Liver (tissue), 9 donors: Measurements from ENCODE around the gene SLIT3. TPM values are rescaled to one million over a fixed set of nuclear protein-coding genes. Genes with fewer than 3 reads are reported as not detected.

Experiments used
- DNase-seq: peaks from one replicate; pipeline ENCODE4 v3.0.0-alpha.2; 2017; ENCODE audit warnings: low spot score
- H3K27ac ChIP-seq, 2 donors: one replicate each; pipeline ENCODE4 v1.7.0; 2013; ENCODE audit warnings: inconsistent platforms in 2 of 2, low read length in 2 of 2, control low read depth in 1 of 2, low read depth in 1 of 2, mild to moderate bottlenecking in 1 of 2
- H3K27me3 ChIP-seq, 4 donors: one replicate each; pipeline versions ENCODE4 v1.6.1 to v1.7.0; 2013; ENCODE audit warnings: low read length in 3 of 4, inconsistent platforms in 1 of 4, mild to moderate bottlenecking in 1 of 4, moderate library complexity in 1 of 4; ENCODE audit not compliant: control insufficient read depth in 4 of 4, insufficient read depth in 4 of 4
- H3K36me3 ChIP-seq, 4 donors: one replicate each; pipeline versions ENCODE4 v1.6.1 to v1.7.0; 2013; ENCODE audit warnings: low read length in 3 of 4, mild to moderate bottlenecking in 3 of 4, low read depth in 1 of 4, moderate library complexity in 1 of 4; ENCODE audit not compliant: control insufficient read depth in 4 of 4, insufficient read depth in 3 of 4
- H3K4me1 ChIP-seq, 4 donors: one replicate each; pipeline versions ENCODE4 v1.6.1 to v1.7.0; 2013; ENCODE audit warnings: low read length in 3 of 4, mild to moderate bottlenecking in 3 of 4, moderate library complexity in 1 of 4; ENCODE audit not compliant: control insufficient read depth in 4 of 4, insufficient read depth in 4 of 4
- H3K4me3 ChIP-seq, 3 donors: one replicate each; pipeline versions ENCODE4 v1.6.1 to v1.7.0; 2013; ENCODE audit warnings: low read length in 3 of 3, control low read depth in 1 of 3, low read depth in 1 of 3, mild to moderate bottlenecking in 1 of 3
- H3K9ac ChIP-seq, 2 donors: one replicate each; pipeline ENCODE4 v1.7.0; 2013; ENCODE audit warnings: low read length in 2 of 2, mild to moderate bottlenecking in 2 of 2, moderate library complexity in 2 of 2, control low read depth in 1 of 2, low read depth in 1 of 2
- H3K9me3 ChIP-seq, 4 donors: one replicate each; pipeline versions ENCODE4 v1.6.1 to v1.7.0; 2013; ENCODE audit warnings: low read length in 3 of 4; ENCODE audit not compliant: control insufficient read depth in 4 of 4
- CTCF ChIP-seq: fragments of 150-350 bp; IDR thresholded peaks from 2 replicates; pipeline ENCODE4 v1.5.1; 2017; ENCODE audit warnings: improper control_type of control experiment, low read depth, low read length; ENCODE audit not compliant: missing input control
- EGR1 ChIP-seq, 2 donors: IDR thresholded peaks; 2 replicates each; pipeline ENCODE4 v1.6.1; 2016 to 2018; ENCODE audit warnings: antibody characterized with exemption in 2 of 2, low read depth in 2 of 2
- FOXA1 ChIP-seq: IDR thresholded peaks from 2 replicates; pipeline ENCODE4 v1.6.1; 2016; ENCODE audit warnings: antibody characterized with exemption
- GABPA ChIP-seq, 2 donors: IDR thresholded peaks in 1 of 2; conservative IDR thresholded peaks in 1 of 2; 2 replicates each; pipeline ENCODE4 v1.6.1; 2016; ENCODE audit warnings: antibody characterized with exemption in 2 of 2, mild to moderate bottlenecking in 1 of 2, moderate library complexity in 1 of 2
- HNF4A ChIP-seq, 2 donors: conservative IDR thresholded peaks; 2 replicates each; pipeline ENCODE4 v1.6.1; 2016; ENCODE audit warnings: antibody characterized with exemption in 2 of 2, mild to moderate bottlenecking in 2 of 2
- HNF4G ChIP-seq: IDR thresholded peaks from 2 replicates; pipeline ENCODE4 v1.6.1; 2016; ENCODE audit warnings: antibody characterized with exemption
- JUND ChIP-seq, 2 donors: IDR thresholded peaks; 2 replicates each; pipeline ENCODE4 v1.6.1; 2016; ENCODE audit warnings: antibody characterized with exemption in 2 of 2
- NR2F2 ChIP-seq: IDR thresholded peaks from 2 replicates; pipeline ENCODE4 v1.6.1; 2016; ENCODE audit warnings: antibody characterized with exemption
- RAD21 ChIP-seq, 2 donors: IDR thresholded peaks; 2 replicates each; pipeline ENCODE4 v1.6.1; 2016; ENCODE audit warnings: antibody characterized with exemption in 2 of 2, mild to moderate bottlenecking in 2 of 2
- RXRA ChIP-seq, 2 donors: IDR thresholded peaks; 2 replicates each; pipeline ENCODE4 v1.6.1; 2017 to 2018; ENCODE audit warnings: antibody characterized with exemption in 2 of 2, mild to moderate bottlenecking in 1 of 2
- SP1 ChIP-seq: IDR thresholded peaks from 2 replicates; pipeline ENCODE4 v1.6.1; 2018; ENCODE audit warnings: antibody characterized with exemption, mild to moderate bottlenecking
- TAF1 ChIP-seq: conservative IDR thresholded peaks from 2 replicates; pipeline ENCODE4 v1.6.1; 2016; ENCODE audit warnings: antibody characterized with exemption, mild to moderate bottlenecking
- WGBS: extraction: QIAGEN DNeasy Blood & Tissue Kit; methylation state at CpG from one replicate; pipeline ENCODE4 v1.1.7; 2013; 5-methylcytosine and 5-hydroxymethylcytosine counted together
- polyA plus RNA-seq, 2 donors: library from polyadenylated mRNA; stranded (reverse) in 1 of 2; unstranded in 1 of 2; fragments of 200-250 nt in 1 of 2; fragments of >200 nt in 1 of 2; fragmentation: Nextera tagmentation in 1 of 2; extraction: Ambion mirVana in 1 of 2; gene quantifications; one replicate each; pipeline versions ENCODE4 v1.2.1 to v1.2.3, GENCODE V29; 2013 to 2015
- total RNA-seq, 2 donors: library from RNA; depleted of rRNA; stranded (reverse); fragments of >200 nt; gene quantifications; one replicate each; pipeline ENCODE4 v1.2.3, GENCODE V29; 2014
- TF ChIP-seq, protein P1 (sequence below): IDR thresholded peaks from 2 replicates; pipeline ENCODE4 v1.6.1; 2016; ENCODE audit warnings: antibody characterized with exemption
- TF ChIP-seq, protein P2 (sequence below): IDR thresholded peaks from 2 replicates; pipeline ENCODE4 v1.6.1; 2016; ENCODE audit warnings: antibody characterized with exemption, mild to moderate bottlenecking
- donor health status: healthy.
- donor health status: healthy.
- donor health status: healthy.
- donor health status: healthy.
- donor health status: healthy.

SLIT3 gene
- total and polyA plus RNA-seq, 4 donors = 0.61 to 1.3 (median 0.91) TPM

GRCh38 chr5:169280696-169281095, 20.2 kb downstream of the SLIT3 start:
- no peaks in the 10 kb centered on the region for H3K27me3 ChIP-seq
- H3K36me3 ChIP-seq = no peaks in the 10 kb centered on the region
- 57% methylated on average over 3 of the region's 3 CpGs for WGBS
- H3K9ac ChIP-seq = no peak overlapping the region
- TF ChIP-seq CTCF (no peak), RXRA (IDR thresholded peaks at IDR 0.05) (no peak), NR2F2 (no peak), TAF1 (no peak), JUND (IDR thresholded peaks at IDR 0.05) (no peak), HNF4G (no peak), FOXA1 (no peak), SP1 (no peak), RAD21 (IDR thresholded peaks at IDR 0.05) (no peak), EGR1 (IDR thresholded peaks at IDR 0.05; ENCODE audit: low read depth in 2 of 2) (no peak), HNF4A (conservative IDR thresholded peaks at IDR 0.05) (no peak), GABPA (IDR thresholded peaks at IDR 0.05 in 1 of 2, conservative IDR thresholded peaks at IDR 0.05 in 1 of 2) (no peak)
- TF ChIP-seq, protein P1, sequence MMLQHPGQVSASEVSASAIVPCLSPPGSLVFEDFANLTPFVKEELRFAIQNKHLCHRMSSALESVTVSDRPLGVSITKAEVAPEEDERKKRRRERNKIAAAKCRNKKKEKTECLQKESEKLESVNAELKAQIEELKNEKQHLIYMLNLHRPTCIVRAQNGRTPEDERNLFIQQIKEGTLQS = no peak
- TF ChIP-seq, protein P2, sequence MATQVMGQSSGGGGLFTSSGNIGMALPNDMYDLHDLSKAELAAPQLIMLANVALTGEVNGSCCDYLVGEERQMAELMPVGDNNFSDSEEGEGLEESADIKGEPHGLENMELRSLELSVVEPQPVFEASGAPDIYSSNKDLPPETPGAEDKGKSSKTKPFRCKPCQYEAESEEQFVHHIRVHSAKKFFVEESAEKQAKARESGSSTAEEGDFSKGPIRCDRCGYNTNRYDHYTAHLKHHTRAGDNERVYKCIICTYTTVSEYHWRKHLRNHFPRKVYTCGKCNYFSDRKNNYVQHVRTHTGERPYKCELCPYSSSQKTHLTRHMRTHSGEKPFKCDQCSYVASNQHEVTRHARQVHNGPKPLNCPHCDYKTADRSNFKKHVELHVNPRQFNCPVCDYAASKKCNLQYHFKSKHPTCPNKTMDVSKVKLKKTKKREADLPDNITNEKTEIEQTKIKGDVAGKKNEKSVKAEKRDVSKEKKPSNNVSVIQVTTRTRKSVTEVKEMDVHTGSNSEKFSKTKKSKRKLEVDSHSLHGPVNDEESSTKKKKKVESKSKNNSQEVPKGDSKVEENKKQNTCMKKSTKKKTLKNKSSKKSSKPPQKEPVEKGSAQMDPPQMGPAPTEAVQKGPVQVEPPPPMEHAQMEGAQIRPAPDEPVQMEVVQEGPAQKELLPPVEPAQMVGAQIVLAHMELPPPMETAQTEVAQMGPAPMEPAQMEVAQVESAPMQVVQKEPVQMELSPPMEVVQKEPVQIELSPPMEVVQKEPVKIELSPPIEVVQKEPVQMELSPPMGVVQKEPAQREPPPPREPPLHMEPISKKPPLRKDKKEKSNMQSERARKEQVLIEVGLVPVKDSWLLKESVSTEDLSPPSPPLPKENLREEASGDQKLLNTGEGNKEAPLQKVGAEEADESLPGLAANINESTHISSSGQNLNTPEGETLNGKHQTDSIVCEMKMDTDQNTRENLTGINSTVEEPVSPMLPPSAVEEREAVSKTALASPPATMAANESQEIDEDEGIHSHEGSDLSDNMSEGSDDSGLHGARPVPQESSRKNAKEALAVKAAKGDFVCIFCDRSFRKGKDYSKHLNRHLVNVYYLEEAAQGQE = no peak
- H3K9me3 ChIP-seq = peaks cover 0 to 5% (median 4%) of the 10 kb centered on the region in 4 donors
- no peak for DNase-seq
- H3K27ac ChIP-seq = no peak overlapping the region
- no peaks in the 10 kb centered on the region for H3K4me1 ChIP-seq
- no peak overlapping the region for H3K4me3 ChIP-seq

DNA sequence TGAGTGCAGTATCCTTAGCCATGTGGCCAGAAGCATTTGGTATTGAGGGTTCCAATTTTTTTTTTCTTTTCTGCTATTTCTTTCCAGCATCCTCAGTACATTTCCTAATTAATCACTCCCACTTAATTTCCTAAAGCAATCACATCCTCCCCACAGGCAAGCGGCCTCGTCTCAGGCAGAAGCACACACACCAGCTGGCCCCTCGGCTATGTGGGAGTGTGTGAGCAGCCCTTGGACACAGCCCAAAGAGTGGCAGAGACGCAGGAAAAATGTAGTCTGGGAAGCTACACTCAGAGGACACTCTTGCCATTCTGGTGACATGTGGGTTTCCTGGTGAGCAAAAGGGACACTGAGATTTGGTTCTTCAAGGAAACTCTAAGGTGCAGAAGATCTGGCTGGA, 20.7 kb downstream of the SLIT3 start:
- Histone ChIP-seq H3K4me1 (no peaks in the 10 kb centered on the region), H3K9me3 (peaks cover 0 to under 1% (median under 1%) of the 10 kb centered on the region in 4 donors), H3K9ac (no peak overlapping the region), H3K36me3 (no peaks in the 10 kb centered on the region), H3K4me3 (no peak overlapping the region), H3K27me3 (no peaks in the 10 kb centered on the region), H3K27ac (no peak overlapping the region)
- TF ChIP-seq RAD21 (IDR thresholded peaks at IDR 0.05) (no peak), EGR1 (IDR thresholded peaks at IDR 0.05; ENCODE audit: low read depth in 2 of 2) (no peak), HNF4A (conservative IDR thresholded peaks at IDR 0.05) (no peak), NR2F2 (no peak), GABPA (IDR thresholded peaks at IDR 0.05 in 1 of 2, conservative IDR thresholded peaks at IDR 0.05 in 1 of 2) (no peak), JUND (IDR thresholded peaks at IDR 0.05) (no peak)
- TF ChIP-seq, protein P1 = no peak
- 73% methylated on average over 4 of the region's 4 CpGs for WGBS
- DNase-seq = no peak
